Activated naive CD4-positive, alpha-beta T cell treated with anti-CD3 and anti-CD28 coated beads, Interleukin-2, amount 50 U/mL, for 24 hours (primary cell): ENCODE measurements around the gene CSE1L.
"Not testable (repeated sequence)": the region's sequence is repeated elsewhere in the genome, so short reads cannot be mapped to it uniquely, and the experiment has no call there.

ENCODE experiments used
- H3K27ac Mint-ChIP-seq: one replicate; pipeline ENCODE4 v1.8.0; 2021; ENCODE audit warnings: mild to moderate bottlenecking, mixed read lengths
- H3K27me3 Mint-ChIP-seq: one replicate; pipeline ENCODE4 v1.8.0; 2021; ENCODE audit warnings: mixed read lengths
- H3K36me3 Mint-ChIP-seq: one replicate; pipeline ENCODE4 v1.8.0; 2021; ENCODE audit warnings: mixed read lengths
- H3K4me1 Mint-ChIP-seq: one replicate; pipeline ENCODE4 v1.8.0; 2021; ENCODE audit warnings: mixed read lengths
- H3K4me3 Mint-ChIP-seq: one replicate; pipeline ENCODE4 v1.8.0; 2021; ENCODE audit warnings: mild to moderate bottlenecking, mixed read lengths
- H3K9me3 Mint-ChIP-seq: one replicate; pipeline ENCODE4 v1.8.0; 2021; ENCODE audit warnings: mixed read lengths

Gene CSE1L

GRCh38 chr20:49046087-49046900 lies at the start of gene CSE1L:
TSS of gene CSE1L (plus strand) at chr20:49046312. CDS start at chr20:49058464, 12,152 bp downstream.
- Mint-ChIP-seq H3K27ac (peak within 1 kb of the TSS; percentile 99), H3K9me3 (no peaks in the 10 kb centered on the region), H3K27me3 (no peaks in the 10 kb centered on the region), H3K4me1 (peaks cover 41% of the 10 kb centered on the region), H3K36me3 (peaks cover 11% of the 10 kb centered on the region), H3K4me3 (peak within 1 kb of the TSS; percentile 97)

GRCh38 chr20:48999890-49000870 lies 45.9 kb upstream of the CSE1L start:
- no peak overlapping the region for H3K4me3 Mint-ChIP-seq
- H3K9me3 Mint-ChIP-seq, result no peaks in the 10 kb centered on the region
- peak overlapping the region; percentile 35 for H3K27ac Mint-ChIP-seq
- H3K36me3 Mint-ChIP-seq, result peaks cover 19% of the 10 kb centered on the region
- no peaks in the 10 kb centered on the region for H3K4me1 Mint-ChIP-seq
- H3K27me3 Mint-ChIP-seq, result no peaks in the 10 kb centered on the region

- Mint-ChIP-seq H3K27ac (no peak overlapping the region), H3K4me3 (no peak overlapping the region), H3K36me3 (peaks cover 19% of the 10 kb centered on the region)
Measured at GRCh38 chr20:49001741-49002140, 44.4 kb upstream of the CSE1L start.

GRCh38 chr20:49006446-49006980 lies 39.6 kb upstream of the CSE1L start:
- Mint-ChIP-seq H3K4me1 (no peaks in the 10 kb centered on the region), H3K4me3 (no peak overlapping the region), H3K9me3 (no peaks in the 10 kb centered on the region), H3K27me3 (no peaks in the 10 kb centered on the region), H3K27ac (no peak overlapping the region), H3K36me3 (peaks cover 20% of the 10 kb centered on the region)

More at GRCh38 chr20:49001741-49002140, 44.4 kb upstream of the CSE1L start:
- H3K27me3 Mint-ChIP-seq, result no peaks in the 10 kb centered on the region
- no peaks in the 10 kb centered on the region for H3K9me3 Mint-ChIP-seq
- no peaks in the 10 kb centered on the region for H3K4me1 Mint-ChIP-seq

DNA sequence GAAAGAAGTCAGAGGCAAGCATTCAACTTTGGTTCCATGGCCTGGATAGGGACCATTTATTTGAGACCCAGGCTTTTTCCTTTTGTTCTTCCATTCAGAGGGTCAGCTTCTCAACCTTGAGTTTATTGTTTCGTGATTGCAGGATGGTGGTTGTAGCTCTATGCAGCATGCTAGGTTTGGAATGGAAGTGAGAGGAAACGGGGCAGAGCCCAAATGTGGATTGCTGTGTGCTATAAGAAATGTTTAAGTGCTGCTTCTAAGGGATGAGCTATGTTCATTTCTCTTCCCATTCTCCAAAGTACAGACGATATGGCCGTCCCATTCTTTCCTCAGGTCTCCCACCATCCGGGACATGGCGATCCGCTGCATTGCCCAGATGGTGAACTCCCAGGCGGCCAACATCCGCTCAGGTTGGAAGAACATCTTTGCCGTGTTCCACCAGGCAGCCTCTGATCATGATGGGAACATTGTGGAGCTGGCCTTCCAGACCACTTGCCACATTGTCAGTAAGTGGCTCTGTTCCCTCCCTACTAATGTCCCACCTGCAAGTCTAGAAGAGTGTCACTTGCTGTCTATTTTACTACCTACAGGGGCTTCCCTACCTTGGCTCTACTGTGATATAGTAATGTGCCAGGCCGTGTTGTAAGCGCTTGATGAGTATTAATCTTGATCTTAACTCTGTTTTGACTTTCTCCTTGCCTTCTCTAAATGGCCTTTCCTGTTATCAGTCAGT lies 36.0 kb upstream of the CSE1L start:
- Mint-ChIP-seq H3K36me3 (peaks cover 25% of the 10 kb centered on the region), H3K27me3 (no peaks in the 10 kb centered on the region), H3K9me3 (no peaks in the 10 kb centered on the region), H3K27ac (no peak overlapping the region), H3K4me3 (no peak overlapping the region), H3K4me1 (no peaks in the 10 kb centered on the region)

DNA sequence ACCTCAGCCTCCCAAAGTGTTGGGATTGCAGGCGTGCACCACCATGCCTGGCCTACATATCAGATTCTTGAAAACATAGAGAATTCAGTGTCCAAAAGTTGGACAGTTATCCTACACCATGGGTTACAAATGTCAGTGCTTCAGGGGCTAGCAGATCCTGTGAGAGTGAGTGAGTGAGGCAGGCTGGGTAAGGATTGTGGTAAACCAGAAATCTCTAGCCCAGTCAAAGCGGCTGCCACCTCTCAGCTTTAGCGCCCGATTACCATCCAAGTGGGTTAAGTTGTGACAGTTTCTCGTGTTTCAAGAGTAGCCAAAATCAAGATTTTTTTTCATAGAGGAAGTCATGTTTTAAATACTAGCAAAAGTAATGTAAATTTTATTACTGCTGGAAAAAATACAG lies 21.9 kb upstream of the CSE1L start:
- Mint-ChIP-seq H3K9me3 (no peaks in the 10 kb centered on the region), H3K4me1 (no peaks in the 10 kb centered on the region), H3K27me3 (no peaks in the 10 kb centered on the region), H3K27ac (no peak overlapping the region), H3K36me3 (peaks cover 10% of the 10 kb centered on the region), H3K4me3 (no peak overlapping the region)

DNA sequence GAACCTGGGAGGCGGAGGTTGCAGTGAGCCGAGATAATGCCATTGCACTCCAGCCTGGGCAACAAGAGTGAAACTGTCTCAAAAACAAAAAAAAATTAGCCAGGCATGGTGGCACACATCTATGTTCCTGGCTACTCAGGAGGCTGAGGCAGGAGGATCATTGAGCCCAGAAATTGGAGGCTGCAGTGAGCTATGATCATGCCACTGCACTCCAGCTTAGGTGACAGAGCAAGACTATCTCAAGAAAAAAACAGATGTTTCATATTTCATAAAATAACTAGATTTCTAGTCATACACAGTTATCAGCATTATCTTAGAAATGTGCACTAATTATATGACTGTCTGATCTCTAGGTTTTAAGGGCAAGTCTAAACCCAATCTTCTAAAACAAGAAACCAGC lies 17.9 kb upstream of the CSE1L start:
- not testable (repeated sequence) for H3K4me3 Mint-ChIP-seq, H3K27me3 Mint-ChIP-seq, H3K4me1 Mint-ChIP-seq, H3K27ac Mint-ChIP-seq, H3K9me3 Mint-ChIP-seq
- H3K36me3 Mint-ChIP-seq, result peaks cover 12% of the 10 kb centered on the region

DNA sequence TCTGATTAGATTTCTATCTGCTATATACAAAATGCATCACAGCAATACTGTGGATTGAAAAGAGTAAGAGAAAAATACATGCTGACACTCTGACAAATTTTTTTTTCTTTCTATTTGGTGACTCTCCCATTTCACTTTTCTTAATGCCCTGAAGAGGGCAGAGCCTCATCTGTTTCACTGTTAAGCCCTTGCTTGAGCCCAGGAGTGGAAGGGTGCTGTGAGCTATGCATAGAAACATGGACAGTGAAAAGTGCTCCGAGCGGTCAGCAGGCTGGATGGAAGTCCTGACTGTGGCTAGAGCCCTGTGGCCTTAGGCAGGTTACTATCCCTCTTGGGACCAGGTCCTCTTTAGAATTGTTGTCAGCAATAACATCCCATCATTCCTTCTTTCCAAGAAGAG lies 17.4 kb upstream of the CSE1L start:
- Mint-ChIP-seq H3K4me3 (no peak overlapping the region), H3K36me3 (peaks cover 15% of the 10 kb centered on the region), H3K9me3 (no peaks in the 10 kb centered on the region), H3K4me1 (no peaks in the 10 kb centered on the region), H3K27me3 (no peaks in the 10 kb centered on the region), H3K27ac (no peak overlapping the region)

DNA sequence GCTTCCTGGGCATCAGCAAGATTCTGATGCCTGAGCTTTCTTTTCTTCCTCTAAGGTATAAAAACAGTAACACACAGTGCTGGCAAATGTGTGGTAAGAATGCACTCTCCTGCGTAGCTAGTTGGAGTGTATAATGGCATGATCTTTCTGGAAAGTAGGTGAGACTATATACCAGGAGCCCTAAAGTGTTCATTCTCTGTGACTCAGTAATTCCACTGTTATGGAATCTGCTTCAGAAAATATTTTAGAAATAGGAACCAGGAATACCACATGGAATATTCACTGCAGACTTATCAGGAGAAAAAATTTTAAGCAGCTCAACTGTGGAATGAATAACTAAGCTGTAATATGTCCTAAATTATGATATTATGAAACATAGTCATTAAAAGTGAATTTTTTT lies 16.9 kb upstream of the CSE1L start:
- Mint-ChIP-seq H3K4me3 (no peak overlapping the region), H3K9me3 (no peaks in the 10 kb centered on the region), H3K4me1 (no peaks in the 10 kb centered on the region), H3K27ac (no peak overlapping the region), H3K27me3 (no peaks in the 10 kb centered on the region), H3K36me3 (peaks cover 15% of the 10 kb centered on the region)

GRCh38 chr20:49030954-49031619 lies 15.0 kb upstream of the CSE1L start:
- H3K4me1 Mint-ChIP-seq, result no peaks in the 10 kb centered on the region
- no peaks in the 10 kb centered on the region for H3K9me3 Mint-ChIP-seq
- H3K27me3 Mint-ChIP-seq, result no peaks in the 10 kb centered on the region
- peaks cover 12% of the 10 kb centered on the region for H3K36me3 Mint-ChIP-seq
- no peak overlapping the region for H3K4me3 Mint-ChIP-seq
- no peak overlapping the region for H3K27ac Mint-ChIP-seq

GRCh38 chr20:49032455-49032854 lies 13.7 kb upstream of the CSE1L start:
- Mint-ChIP-seq H3K27me3 (no peaks in the 10 kb centered on the region), H3K4me3 (no peak overlapping the region), H3K4me1 (no peaks in the 10 kb centered on the region), H3K36me3 (peaks cover 12% of the 10 kb centered on the region), H3K9me3 (no peaks in the 10 kb centered on the region), H3K27ac (no peak overlapping the region)

GRCh38 chr20:49034070-49034732 lies 11.9 kb upstream of the CSE1L start:
- Mint-ChIP-seq H3K9me3 (no peaks in the 10 kb centered on the region), H3K27me3 (no peaks in the 10 kb centered on the region), H3K27ac (no peak overlapping the region), H3K36me3 (peaks cover 6% of the 10 kb centered on the region), H3K4me1 (peaks cover 10% of the 10 kb centered on the region), H3K4me3 (no peak overlapping the region)

- Mint-ChIP-seq H3K36me3 (peaks cover 3% of the 10 kb centered on the region), H3K27ac (peak overlapping the region; percentile 5), H3K9me3 (no peaks in the 10 kb centered on the region), H3K4me1 (peaks cover 16% of the 10 kb centered on the region), H3K27me3 (no peaks in the 10 kb centered on the region), H3K4me3 (peak overlapping the region; percentile 11)
Measured at GRCh38 chr20:49037962-49038387, 8.1 kb upstream of the CSE1L start.

DNA sequence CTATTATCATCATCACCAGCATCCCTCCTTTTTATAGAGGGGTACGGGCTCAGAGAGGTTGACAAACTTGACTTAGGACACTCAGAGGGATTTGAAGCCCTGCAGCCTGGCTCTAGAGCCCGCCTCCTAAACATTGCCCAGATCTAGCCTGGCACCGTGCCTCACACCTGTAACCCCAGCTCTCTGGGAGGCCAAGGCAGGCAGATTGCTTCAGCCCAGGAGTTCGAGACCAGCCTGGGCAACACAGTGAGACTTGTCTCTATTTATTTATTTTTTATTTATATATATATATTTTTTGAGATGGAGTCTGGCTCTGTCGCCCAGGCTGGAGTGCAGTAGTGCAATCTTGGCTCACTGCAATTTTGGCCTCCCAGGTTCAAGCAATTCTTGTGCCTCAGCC lies 6.3 kb upstream of the CSE1L start:
- Mint-ChIP-seq H3K27me3 (no peaks in the 10 kb centered on the region), H3K27ac (no peak overlapping the region), H3K36me3 (no peaks in the 10 kb centered on the region), H3K4me1 (peaks cover 16% of the 10 kb centered on the region), H3K9me3 (no peaks in the 10 kb centered on the region), H3K4me3 (no peak overlapping the region)
